Neural cell (in vitro differentiated cells): ENCODE measurements around the gene DPP6. TPM values are rescaled to one million over a fixed set of nuclear protein-coding genes. Genes with fewer than 3 reads are reported as not detected.

Source experiments
- H2AFZ ChIP-seq: fragments of 200-600, 300-800 bp; sonication (generic), shearing (Covaris generic); 2 replicates; pipeline ENCODE4 v1.6.0; 2014; ENCODE audit warnings: low read depth, mild to moderate bottlenecking, antibody characterized with exemption, low read length, moderate library complexity
- H3F3A ChIP-seq: fragments of 200-600 bp; shearing (Covaris generic); 2 replicates; pipeline ENCODE4 v1.6.1; 2016; ENCODE audit warnings: mild to moderate bottlenecking, moderate library complexity, mixed read lengths, antibody characterized with exemption, low read length; ENCODE audit not compliant: insufficient read depth, poor library complexity, severe bottlenecking
- H3K27ac ChIP-seq: fragments of 200-600, 300-800 bp; sonication (generic), shearing (Covaris generic); 2 replicates; pipeline ENCODE4 v1.5.1; 2014; ENCODE audit warnings: mild to moderate bottlenecking, low read length, moderate library complexity
- H3K27me3 ChIP-seq: fragments of 300-800, 200-600 bp; sonication (generic), shearing (Covaris generic); 2 replicates; pipeline ENCODE4 v1.6.0; 2014; ENCODE audit warnings: mild to moderate bottlenecking, low read depth, low read length, moderate library complexity; ENCODE audit not compliant: insufficient read depth
- H3K36me3 ChIP-seq: fragments of 300-800, 200-600 bp; sonication (generic), shearing (Covaris generic); 2 replicates; pipeline ENCODE4 v1.5.1; 2014; ENCODE audit warnings: mild to moderate bottlenecking, antibody characterized with exemption, low read length, moderate library complexity; ENCODE audit not compliant: insufficient read depth
- H3K4me2 ChIP-seq: fragments of 300-800, 200-600 bp; sonication (generic), shearing (Covaris generic); 2 replicates; pipeline ENCODE4 v1.6.0; 2014; ENCODE audit warnings: mild to moderate bottlenecking, low read length
- H3K4me3 ChIP-seq: fragments of 300-800, 200-600 bp; sonication (generic), shearing (Covaris generic); 2 replicates; pipeline ENCODE4 v1.5.1; 2014; ENCODE audit warnings: mild to moderate bottlenecking, low read length, moderate library complexity
- H3K79me2 ChIP-seq: fragments of 200-600 bp; shearing (Covaris generic); replicated peaks from 2 replicates; pipeline ENCODE4 v1.6.0; 2014; ENCODE audit warnings: mild to moderate bottlenecking, low read length, moderate library complexity; ENCODE audit not compliant: insufficient read depth
- H3K9ac ChIP-seq: fragments of 300-800, 200-600 bp; sonication (generic), shearing (Covaris generic); 2 replicates; pipeline ENCODE4 v1.6.1; 2016; ENCODE audit warnings: mild to moderate bottlenecking, low read length, mixed read lengths
- H3K9me2 ChIP-seq: fragments of 200-600 bp; shearing (Covaris generic); 2 replicates; pipeline ENCODE4 v1.6.1; 2016; ENCODE audit warnings: mild to moderate bottlenecking, low read length, mixed read lengths; ENCODE audit not compliant: insufficient read depth
- H3K9me3 ChIP-seq: fragments of 200-600, 300-800 bp; sonication (generic), shearing (Covaris generic); 2 replicates; pipeline ENCODE4 v1.6.1; 2016; ENCODE audit warnings: mild to moderate bottlenecking, mixed run types, low read length, moderate library complexity, mixed read lengths
- H4K20me1 ChIP-seq: fragments of 200-600 bp; shearing (Covaris generic); 2 replicates; pipeline ENCODE4 v1.6.1; 2016; ENCODE audit warnings: mild to moderate bottlenecking, mixed run types; ENCODE audit not compliant: insufficient read depth
- EP300 ChIP-seq: fragments of 450-650 bp; conservative IDR thresholded peaks from 2 replicates; pipeline ENCODE4 v1.6.1; 2014; ENCODE audit warnings: antibody characterized with exemption, mild to moderate bottlenecking, moderate library complexity; ENCODE audit not compliant: poor library complexity, severe bottlenecking
- EZH2 ChIP-seq: fragments of 200-600, 300-800 bp; shearing (Covaris generic), sonication (generic); IDR thresholded peaks from 2 replicates; pipeline ENCODE4 v1.6.1; 2014; ENCODE audit warnings: antibody characterized with exemption, low read length, borderline replicate concordance, mild to moderate bottlenecking; ENCODE audit not compliant: insufficient read depth, poor library complexity, severe bottlenecking
- MXI1 ChIP-seq: fragments of 450-650 bp; conservative IDR thresholded peaks from 2 replicates; pipeline ENCODE4 v1.6.1; 2014; ENCODE audit warnings: antibody characterized with exemption, mild to moderate bottlenecking; ENCODE audit not compliant: poor library complexity, severe bottlenecking
- POLR2AphosphoS5 ChIP-seq: IDR thresholded peaks from 2 replicates; pipeline ENCODE4 v1.6.1; 2012
- RAD21 ChIP-seq: fragments of 450-650 bp; conservative IDR thresholded peaks from 2 replicates; pipeline ENCODE4 v1.6.1; 2014; ENCODE audit warnings: antibody characterized with exemption, mild to moderate bottlenecking, moderate library complexity
- SMC3 ChIP-seq: fragments of 450-650 bp; conservative IDR thresholded peaks from 2 replicates; pipeline ENCODE4 v1.6.1; 2014; ENCODE audit warnings: antibody characterized with exemption, mild to moderate bottlenecking, moderate library complexity; ENCODE audit not compliant: poor library complexity
- TAF1 ChIP-seq: IDR thresholded peaks from 2 replicates; pipeline ENCODE4 v1.6.1; 2012; ENCODE audit warnings: low read depth
- polyA plus RNA-seq: library from polyadenylated mRNA; depleted of rRNA; stranded (reverse); fragments of >200 nt; gene quantifications from 2 replicates; pipeline ENCODE4 v1.2.3, GENCODE V29; 2014
- TF ChIP-seq, protein P1 (sequence below): IDR thresholded peaks from 2 replicates; pipeline ENCODE4 v1.6.1; 2012; ENCODE audit warnings: borderline replicate concordance
- TF ChIP-seq, protein P2 (sequence below): fragments of 450-650 bp; IDR thresholded peaks from 2 replicates; pipeline ENCODE4 v1.5.1; 2014; ENCODE audit warnings: antibody characterized with exemption, mild to moderate bottlenecking, moderate library complexity; ENCODE audit not compliant: poor library complexity, severe bottlenecking

DPP6 gene
- polyA plus RNA-seq, 1 donor from 2014 or later, result 20.4 TPM

DNA sequence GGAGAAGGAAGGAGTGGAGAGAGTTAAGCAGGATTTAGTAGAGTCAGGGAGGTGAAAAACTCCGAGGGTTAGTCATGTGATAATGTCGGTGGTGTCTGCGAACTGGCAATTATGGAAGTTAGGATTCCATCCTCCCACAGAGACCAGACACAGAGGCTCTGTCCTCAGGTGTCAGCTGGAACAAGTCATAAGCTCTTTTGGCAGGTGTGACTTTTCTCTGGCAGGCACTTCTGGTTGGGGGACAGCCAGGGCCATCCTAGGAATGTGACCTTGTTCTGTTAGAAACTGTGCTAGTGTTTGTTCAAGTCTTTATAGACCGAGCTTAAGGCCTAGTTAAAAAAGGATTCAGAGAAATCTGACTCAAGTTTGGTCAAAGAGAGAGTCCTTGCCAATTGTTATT, 371.0 kb downstream of the DPP6 start:
- TF ChIP-seq RAD21 (no peak), EP300 (no peak), TAF1 (no peak), MXI1 (no peak), EZH2 (no peak), POLR2AphosphoS5 (no peak), SMC3 (no peak)
- TF ChIP-seq, protein P1, sequence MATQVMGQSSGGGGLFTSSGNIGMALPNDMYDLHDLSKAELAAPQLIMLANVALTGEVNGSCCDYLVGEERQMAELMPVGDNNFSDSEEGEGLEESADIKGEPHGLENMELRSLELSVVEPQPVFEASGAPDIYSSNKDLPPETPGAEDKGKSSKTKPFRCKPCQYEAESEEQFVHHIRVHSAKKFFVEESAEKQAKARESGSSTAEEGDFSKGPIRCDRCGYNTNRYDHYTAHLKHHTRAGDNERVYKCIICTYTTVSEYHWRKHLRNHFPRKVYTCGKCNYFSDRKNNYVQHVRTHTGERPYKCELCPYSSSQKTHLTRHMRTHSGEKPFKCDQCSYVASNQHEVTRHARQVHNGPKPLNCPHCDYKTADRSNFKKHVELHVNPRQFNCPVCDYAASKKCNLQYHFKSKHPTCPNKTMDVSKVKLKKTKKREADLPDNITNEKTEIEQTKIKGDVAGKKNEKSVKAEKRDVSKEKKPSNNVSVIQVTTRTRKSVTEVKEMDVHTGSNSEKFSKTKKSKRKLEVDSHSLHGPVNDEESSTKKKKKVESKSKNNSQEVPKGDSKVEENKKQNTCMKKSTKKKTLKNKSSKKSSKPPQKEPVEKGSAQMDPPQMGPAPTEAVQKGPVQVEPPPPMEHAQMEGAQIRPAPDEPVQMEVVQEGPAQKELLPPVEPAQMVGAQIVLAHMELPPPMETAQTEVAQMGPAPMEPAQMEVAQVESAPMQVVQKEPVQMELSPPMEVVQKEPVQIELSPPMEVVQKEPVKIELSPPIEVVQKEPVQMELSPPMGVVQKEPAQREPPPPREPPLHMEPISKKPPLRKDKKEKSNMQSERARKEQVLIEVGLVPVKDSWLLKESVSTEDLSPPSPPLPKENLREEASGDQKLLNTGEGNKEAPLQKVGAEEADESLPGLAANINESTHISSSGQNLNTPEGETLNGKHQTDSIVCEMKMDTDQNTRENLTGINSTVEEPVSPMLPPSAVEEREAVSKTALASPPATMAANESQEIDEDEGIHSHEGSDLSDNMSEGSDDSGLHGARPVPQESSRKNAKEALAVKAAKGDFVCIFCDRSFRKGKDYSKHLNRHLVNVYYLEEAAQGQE, result no peak
- TF ChIP-seq, protein P2, sequence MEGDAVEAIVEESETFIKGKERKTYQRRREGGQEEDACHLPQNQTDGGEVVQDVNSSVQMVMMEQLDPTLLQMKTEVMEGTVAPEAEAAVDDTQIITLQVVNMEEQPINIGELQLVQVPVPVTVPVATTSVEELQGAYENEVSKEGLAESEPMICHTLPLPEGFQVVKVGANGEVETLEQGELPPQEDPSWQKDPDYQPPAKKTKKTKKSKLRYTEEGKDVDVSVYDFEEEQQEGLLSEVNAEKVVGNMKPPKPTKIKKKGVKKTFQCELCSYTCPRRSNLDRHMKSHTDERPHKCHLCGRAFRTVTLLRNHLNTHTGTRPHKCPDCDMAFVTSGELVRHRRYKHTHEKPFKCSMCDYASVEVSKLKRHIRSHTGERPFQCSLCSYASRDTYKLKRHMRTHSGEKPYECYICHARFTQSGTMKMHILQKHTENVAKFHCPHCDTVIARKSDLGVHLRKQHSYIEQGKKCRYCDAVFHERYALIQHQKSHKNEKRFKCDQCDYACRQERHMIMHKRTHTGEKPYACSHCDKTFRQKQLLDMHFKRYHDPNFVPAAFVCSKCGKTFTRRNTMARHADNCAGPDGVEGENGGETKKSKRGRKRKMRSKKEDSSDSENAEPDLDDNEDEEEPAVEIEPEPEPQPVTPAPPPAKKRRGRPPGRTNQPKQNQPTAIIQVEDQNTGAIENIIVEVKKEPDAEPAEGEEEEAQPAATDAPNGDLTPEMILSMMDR, result no peak
- no peaks in the 10 kb centered on the region for H3K36me3 ChIP-seq
- H3K27ac ChIP-seq, result no peak overlapping the region

DNA sequence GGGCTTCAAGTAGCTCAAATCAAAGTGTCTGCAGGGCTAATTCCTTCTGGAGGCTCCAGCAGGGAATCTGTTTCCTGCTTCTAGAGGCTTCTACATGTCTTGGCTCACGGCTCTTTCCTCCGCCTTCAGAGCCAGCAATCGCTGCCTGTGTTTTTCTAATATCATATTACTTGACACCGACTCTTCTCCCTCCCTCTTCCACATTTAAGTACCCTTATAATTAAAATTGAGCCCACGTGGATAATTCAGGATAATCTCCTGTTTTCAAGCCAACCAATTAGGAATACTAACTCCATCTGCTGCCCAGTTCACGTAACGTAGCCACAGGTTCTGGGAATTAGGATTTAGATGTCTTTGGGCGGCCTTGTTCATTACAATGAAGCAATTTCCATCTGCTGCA, 372.2 kb downstream of the DPP6 start:
- Histone ChIP-seq H3K4me2 (no peak overlapping the region), H3K27ac (peak overlapping the region; percentile 3), H3K4me3 (no peak overlapping the region), H3K9me3 (no peaks in the 10 kb centered on the region), H3K27me3 (no peaks in the 10 kb centered on the region), H2AFZ (no peak overlapping the region), H3K9ac (no peak overlapping the region), H3K79me2 (no peaks in the 10 kb centered on the region), H3K36me3 (no peaks in the 10 kb centered on the region), H3F3A (no peaks in the 10 kb centered on the region), H3K9me2 (no peaks in the 10 kb centered on the region), H4K20me1 (no peaks in the 10 kb centered on the region)
- no peak for TF ChIP-seq POLR2AphosphoS5
- no peak for TF ChIP-seq TAF1
- no peak for TF ChIP-seq EP300
- TF ChIP-seq, protein P1, result no peak
- no peak for TF ChIP-seq SMC3

More for the DNA sequence above, 371.0 kb downstream of the DPP6 start:
- H2AFZ ChIP-seq, result no peak overlapping the region
- H3K27me3 ChIP-seq, result no peaks in the 10 kb centered on the region
- H3K9me3 ChIP-seq, result no peaks in the 10 kb centered on the region
- H3K9me2 ChIP-seq, result no peaks in the 10 kb centered on the region
- H3K4me3 ChIP-seq, result no peak overlapping the region
- no peak overlapping the region for H3K4me2 ChIP-seq
- H4K20me1 ChIP-seq, result no peaks in the 10 kb centered on the region
- H3K9ac ChIP-seq, result no peak overlapping the region
- no peaks in the 10 kb centered on the region for H3F3A ChIP-seq
- no peaks in the 10 kb centered on the region for H3K79me2 ChIP-seq
